Hepatocyte (in vitro differentiated cells): ENCODE data around the gene PDF.

Experiments used
- CTCF ChIP-seq: fragments of 200-600 bp; sonication (generic); IDR thresholded peaks from 2 replicates; pipeline ENCODE4 v1.5.1; 2016; ENCODE audit warnings: antibody characterized with exemption, mild to moderate bottlenecking; ENCODE audit not compliant: poor library complexity
- EZH2 ChIP-seq: fragments of 200-600 bp; sonication (generic); IDR thresholded peaks from 2 replicates; pipeline ENCODE4 v1.6.1; 2016; ENCODE audit warnings: antibody characterized with exemption, mild to moderate bottlenecking, borderline replicate concordance

GRCh38 chr16:69321080-69321479, 9.3 kb downstream of the PDF start:
- TF ChIP-seq CTCF = no peak
- no peak for TF ChIP-seq EZH2
